Psoas muscle (tissue), 8 donors: Measurements from ENCODE around the gene SNCA. TPM values are rescaled to one million over a fixed set of nuclear protein-coding genes. Genes with fewer than 3 reads are reported as not detected.

ENCODE experiments used
- ATAC-seq, 4 donors: fragments of 200-7000 bp; cut with Tn5 transposase; one replicate each; pipeline ENCODE4 v1.9.1; 2020; ENCODE audit warnings: moderate library complexity in 3 of 4, mild to moderate bottlenecking in 2 of 4
- DNase-seq, 2 donors: peaks; one replicate each; pipeline ENCODE4 v3.0.0-alpha.2; 2020
- H3K27ac ChIP-seq: fragments of 200-600 bp; one replicate; pipeline ENCODE4 v1.8.0; 2022
- H3K27me3 ChIP-seq, 3 donors: fragments of 200-600 bp in 1 of 3; one replicate each; pipeline versions ENCODE4 v1.6.1 to v1.8.0; 2013 to 2022; ENCODE audit warnings: low read length in 2 of 3, mild to moderate bottlenecking in 2 of 3, moderate library complexity in 1 of 3; ENCODE audit not compliant: insufficient read depth in 3 of 3
- H3K36me3 ChIP-seq, 2 donors: fragments of 200-600 bp in 1 of 2; one replicate each; pipeline versions ENCODE4 v1.6.1 to v1.8.0; 2013 to 2022; ENCODE audit warnings: low read depth in 1 of 2, mild to moderate bottlenecking in 1 of 2, moderate library complexity in 1 of 2; ENCODE audit not compliant: insufficient read depth in 1 of 2
- H3K4me1 ChIP-seq: fragments of 200-600 bp; one replicate; pipeline ENCODE4 v1.8.0; 2022
- H3K4me3 ChIP-seq: fragments of 200-600 bp; one replicate; pipeline ENCODE4 v1.8.0; 2022; ENCODE audit warnings: mild to moderate bottlenecking
- H3K9me3 ChIP-seq: fragments of 200-600 bp; one replicate; pipeline ENCODE4 v1.8.0; 2022
- CTCF ChIP-seq: fragments of 200-600 bp; IDR thresholded peaks from one replicate; pipeline ENCODE4 v1.8.0; 2022; ENCODE audit warnings: antibody characterized with exemption
- WGBS, 3 donors: extraction: QIAGEN DNeasy Blood & Tissue Kit; methylation state at CpG; one replicate each; pipeline versions ENCODE4 v1.1.6 to v1.1.7; 2013; 5-methylcytosine and 5-hydroxymethylcytosine counted together
- intact Hi-C, 2 donors: fragments of 100-400 bp; cut with DNase I; formaldehyde crosslinking; loops; one replicate each; pipeline versions ENCODE4 v1.11.0 to v1.14.2; 2022
- polyA plus RNA-seq, 3 donors: library from polyadenylated mRNA; stranded (reverse); fragments of 200-250 nt; gene quantifications; one replicate each; pipeline ENCODE4 v1.2.3, GENCODE V29; 2013
- total RNA-seq, 4 donors: library from RNA; stranded (reverse); fragmentation: NEBNext Ultra II Directional in 2 of 4; extraction: Animal tissue kit (Norgen Biotek cat#: 25700) in 2 of 4; gene quantifications; one replicate each; pipeline versions ENCODE4 v1.2.1 to v1.2.4, GENCODE V29; 2021 to 2023
- donor health status: healthy with polysubstance abuse.
- donor health status: DM: no; HTN: no; CAD: no; lungs with moderate emphysema.
- donor health status: Bipolar disorder and iron deficiency.
- donor health status: healthy.
- donor health status: DM: yes; HTN: yes; CAD: no.
- donor health status: DM: no; HTN: no; CAD: no.
- donor health status: DM: no; HTN: no; CAD: no.
- donor health status: DM: yes; HTN: yes; CAD: no.

Gene SNCA
- total and polyA plus RNA-seq, 7 donors: 0.27 to 4.6 (median 0.83) TPM

GRCh38 chr4:89725268-89725667, 111.7 kb downstream of the SNCA start:
- no peak for TF ChIP-seq CTCF
- Histone ChIP-seq H3K27me3 (no peaks in the 10 kb centered on the region), H3K4me1 (no peaks in the 10 kb centered on the region), H3K4me3 (no peak overlapping the region), H3K9me3 (no peaks in the 10 kb centered on the region), H3K36me3 (no peaks in the 10 kb centered on the region), H3K27ac (no peak overlapping the region)
- no peak for DNase-seq
- no peak for ATAC-seq
- intact Hi-C loops: no loop called here
- WGBS, 3 donors: 70 to 82% (median 77%) methylated on average over 3 to 5 of the region's 5 CpGs

GRCh38 chr4:89724716-89725115, 112.2 kb downstream of the SNCA start:
- no peak for DNase-seq
- ATAC-seq: no peak
- no peaks in the 10 kb centered on the region for H3K36me3 ChIP-seq
- no peak for TF ChIP-seq CTCF
- no peaks in the 10 kb centered on the region for H3K9me3 ChIP-seq
- H3K27ac ChIP-seq: no peak overlapping the region
- no peak overlapping the region for H3K4me3 ChIP-seq
- WGBS, 3 donors: 64 to 76% (median 76%) methylated on average over 2 of the region's 2 CpGs
- intact Hi-C loops: no loop called here
- H3K27me3 ChIP-seq: no peaks in the 10 kb centered on the region
- no peaks in the 10 kb centered on the region for H3K4me1 ChIP-seq

DNA sequence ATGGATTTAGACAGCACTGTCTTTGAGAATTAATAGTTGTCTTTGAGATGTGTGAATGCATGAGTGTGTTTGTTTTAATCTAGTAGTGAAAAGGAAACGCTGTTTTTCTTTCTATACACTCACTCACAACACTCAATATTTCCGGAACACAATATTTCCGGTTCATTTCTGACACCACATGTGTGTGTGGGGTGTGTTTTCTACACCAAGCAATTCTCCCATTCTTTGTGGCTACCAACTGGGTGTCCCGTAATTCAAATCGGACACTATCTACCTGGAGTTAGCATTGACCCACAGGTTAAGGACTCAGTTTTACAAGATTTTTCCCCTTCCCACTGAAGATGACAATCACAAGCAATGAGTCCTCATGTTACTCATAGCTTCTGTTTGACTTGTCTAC, 113.9 kb downstream of the SNCA start:
- Histone ChIP-seq H3K27me3 (no peaks in the 10 kb centered on the region), H3K4me1 (no peaks in the 10 kb centered on the region), H3K27ac (no peak overlapping the region), H3K36me3 (no peaks in the 10 kb centered on the region), H3K4me3 (no peak overlapping the region), H3K9me3 (peaks cover 3% of the 10 kb centered on the region)
- 67 to 92% (median 81%) methylated on average over 5 of the region's 5 CpGs for WGBS, 3 donors
- no peak for DNase-seq
- no peak for TF ChIP-seq CTCF
- ATAC-seq: no peak
- intact Hi-C loops: no loop called here

GRCh38 chr4:89722517-89722916, 114.4 kb downstream of the SNCA start:
- DNase-seq (no peak), ATAC-seq (no peak)
- Histone ChIP-seq H3K4me3 (no peak overlapping the region), H3K27ac (no peak overlapping the region), H3K36me3 (no peaks in the 10 kb centered on the region), H3K27me3 (no peaks in the 10 kb centered on the region), H3K4me1 (no peaks in the 10 kb centered on the region), H3K9me3 (peaks cover 3% of the 10 kb centered on the region)
- WGBS, 3 donors: 76 to 96% (median 83%) methylated on average over 2 of the region's 2 CpGs
- intact Hi-C loops: no loop called here
- no peak for TF ChIP-seq CTCF

DNA sequence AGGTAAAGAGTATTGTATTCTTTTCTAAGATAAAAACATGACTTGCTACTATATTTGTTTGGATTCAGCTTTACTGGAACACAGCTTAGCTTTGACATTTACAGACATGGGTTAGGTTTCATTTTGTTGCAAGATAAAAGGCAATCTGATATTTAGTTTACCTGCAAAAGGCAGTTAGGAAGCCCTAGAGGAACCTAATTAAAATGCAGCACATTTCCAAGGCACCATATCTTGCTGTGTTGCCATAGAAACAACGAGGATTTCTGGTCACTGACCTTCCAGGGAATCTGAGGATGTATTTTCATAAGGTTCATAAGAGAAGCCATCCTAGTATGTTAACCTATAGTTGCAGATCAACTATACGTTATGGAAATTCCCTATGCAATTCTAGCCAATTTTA, 116.0 kb downstream of the SNCA start:
- Histone ChIP-seq H3K36me3 (no peaks in the 10 kb centered on the region), H3K4me3 (no peak overlapping the region), H3K27me3 (no peaks in the 10 kb centered on the region), H3K9me3 (peaks cover 3% of the 10 kb centered on the region), H3K4me1 (no peaks in the 10 kb centered on the region), H3K27ac (no peak overlapping the region)
- DNase-seq (no peak), ATAC-seq (no peak)
- intact Hi-C loops: no loop called here
- 55 to 61% (median 57%) methylated on average over 2 of the region's 2 CpGs for WGBS, 3 donors
- TF ChIP-seq CTCF: no peak
